B cell (primary cell): Measurements from ENCODE around the gene B4GALNT1. TPM values are rescaled to one million over a fixed set of nuclear protein-coding genes. Genes with fewer than 3 reads are reported as not detected.
A peak's percentile ranks its signal among the peaks of the same experiment; 100 is the strongest.

Source experiments
- ATAC-seq: fragments of 200-7000 bp; cut with Tn5 transposase; one replicate; pipeline ENCODE4 v1.10.0; 2021; ENCODE audit warnings: low read depth, mild to moderate bottlenecking, moderate number of reproducible peaks, moderate library complexity
- CTCF ChIA-PET: fragments of 350-600 bp; sonication (Branson Sonifier 250); formaldehyde crosslinking; loops from one replicate; lab custom pipeline; 2021; ENCODE audit warnings: antibody characterized with exemption, inconsistent platforms; lab: Charles Lee
- POLR2A ChIA-PET: fragments of 350-600 bp; sonication (Branson Sonifier 250); formaldehyde crosslinking; loops from one replicate; lab custom pipeline; 2021; ENCODE audit warnings: antibody characterized with exemption; lab: Charles Lee
- DNase-seq: peaks from one replicate; pipeline ENCODE4 v3.0.0; 2013
- H2AFZ ChIP-seq: 2 replicates; pipeline ENCODE4 v1.6.1; 2012; ENCODE audit warnings: mild to moderate bottlenecking, low read depth, low read length; ENCODE audit not compliant: insufficient read depth, poor library complexity, severe bottlenecking
- H3K27ac ChIP-seq, 2 donors: 1 replicate in 1 of 2; 2 replicates in 1 of 2; pipeline ENCODE4 v1.5.1; 2012 to 2013; ENCODE audit warnings: low read length in 2 of 2, mild to moderate bottlenecking in 2 of 2, moderate library complexity in 1 of 2
- H3K27me3 ChIP-seq, 4 experiments: fragments of 200-600 bp in 1 of 4; sonication (generic) in 1 of 4; replicated peaks in 1 of 4; 1 replicate in 2 of 4; 2 replicates in 2 of 4; pipeline versions ENCODE4 v1.6.1 to v1.7.0; 2013 to 2016; ENCODE audit warnings: low read length in 3 of 4, mild to moderate bottlenecking in 2 of 4, mixed read lengths in 1 of 4, moderate library complexity in 1 of 4; ENCODE audit not compliant: insufficient read depth in 4 of 4, control insufficient read depth in 3 of 4; ENCODE audit errors: control extremely low read depth in 1 of 4
- H3K36me3 ChIP-seq, 2 experiments: replicated peaks in 1 of 2; 1 replicate in 1 of 2; 2 replicates in 1 of 2; pipeline versions ENCODE4 v1.6.1 to v1.7.1; 2013; ENCODE audit warnings: low read length in 1 of 2; ENCODE audit not compliant: insufficient read depth in 2 of 2, control insufficient read depth in 1 of 2; ENCODE audit errors: control extremely low read depth in 1 of 2, extremely low read depth in 1 of 2
- H3K4me1 ChIP-seq, 2 donors: fragments of 200-600 bp in 1 of 2; sonication (generic) in 1 of 2; 1 replicate in 1 of 2; 2 replicates in 1 of 2; pipeline versions ENCODE4 v1.5.1 to v1.6.1; 2013 to 2017; ENCODE audit warnings: low read length in 2 of 2; ENCODE audit not compliant: control insufficient read depth in 2 of 2, insufficient read depth in 2 of 2
- H3K4me2 ChIP-seq: replicated peaks from 2 replicates; pipeline ENCODE3; 2012; ENCODE audit warnings: mild to moderate bottlenecking, low read depth, low read length; ENCODE audit not compliant: poor library complexity, severe bottlenecking
- H3K4me3 ChIP-seq, 5 experiments: fragments of 200-600 bp in 1 of 5; sonication (generic) in 1 of 5; 1 replicate in 3 of 5; 2 replicates in 2 of 5; pipeline versions ENCODE4 v1.5.1 to v1.7.0; 2011 to 2016; ENCODE audit warnings: low read length in 4 of 5, mild to moderate bottlenecking in 4 of 5, low read depth in 2 of 5, control low read depth in 1 of 5, moderate library complexity in 1 of 5; ENCODE audit not compliant: insufficient read depth in 1 of 5; ENCODE audit errors: control extremely low read depth in 1 of 5, extremely low read depth in 1 of 5
- H3K79me2 ChIP-seq: fragments of 200-600 bp; sonication (generic); one replicate; pipeline ENCODE4 v1.6.0; 2016; ENCODE audit warnings: low read length; ENCODE audit not compliant: control insufficient read depth, insufficient read depth
- H3K9ac ChIP-seq: fragments of 200-600 bp; sonication (generic); 2 replicates; pipeline ENCODE4 v1.6.1; 2017; ENCODE audit warnings: mild to moderate bottlenecking, low read length, moderate library complexity
- H3K9me3 ChIP-seq, 3 donors: one replicate each; pipeline versions ENCODE4 v1.6.1 to v1.7.1; 2013; ENCODE audit warnings: low read length in 2 of 3; ENCODE audit not compliant: control insufficient read depth in 2 of 3, insufficient read depth in 1 of 3; ENCODE audit errors: control extremely low read depth in 1 of 3
- H4K20me1 ChIP-seq: 2 replicates; pipeline ENCODE4 v1.6.0; 2012; ENCODE audit warnings: mild to moderate bottlenecking, low read length; ENCODE audit not compliant: insufficient read depth, control insufficient read depth, poor library complexity, severe bottlenecking
- H3K27ac Mint-ChIP-seq: one replicate; pipeline ENCODE4 v1.8.0; 2021; ENCODE audit warnings: mixed read lengths
- H3K27me3 Mint-ChIP-seq: one replicate; pipeline ENCODE4 v1.8.0; 2021; ENCODE audit warnings: mixed read lengths
- H3K4me1 Mint-ChIP-seq: one replicate; pipeline ENCODE4 v1.8.0; 2021; ENCODE audit warnings: mixed read lengths
- H3K4me3 Mint-ChIP-seq: one replicate; pipeline ENCODE4 v1.8.0; 2021; ENCODE audit warnings: mixed read lengths
- H3K9me3 Mint-ChIP-seq: one replicate; pipeline ENCODE4 v1.8.0; 2022; ENCODE audit warnings: mixed read lengths; ENCODE audit not compliant: insufficient read depth
- CTCF ChIP-seq: fragments of 200-600 bp; IDR thresholded peaks from one replicate; pipeline ENCODE4 v1.8.0; 2022; ENCODE audit warnings: antibody characterized with exemption, mild to moderate bottlenecking
- EZH2 ChIP-seq: IDR thresholded peaks from 2 replicates; pipeline ENCODE4 v1.6.1; 2012; ENCODE audit warnings: borderline replicate concordance, low read depth, mild to moderate bottlenecking, moderate library complexity, low read length; ENCODE audit not compliant: insufficient read depth, poor library complexity, severe bottlenecking
- WGBS: methylation state at CpG from one replicate; pipeline ENCODE4 v1.1.5; 2013; ENCODE audit warnings: missing lambda C conversion rate; ENCODE audit not compliant: insufficient coverage; 5-methylcytosine and 5-hydroxymethylcytosine counted together
- intact Hi-C: fragments of 100-400 bp; cut with micrococcal nuclease; formaldehyde crosslinking; loops from one replicate; pipeline ENCODE4 v1.10.0; 2022
- polyA plus RNA-seq: library from polyadenylated mRNA; depleted of rRNA; stranded (reverse); fragments of >200 nt; gene quantifications from 2 replicates; pipeline ENCODE4 v1.2.3, GENCODE V29; 2012
- total RNA-seq, 2 donors: library from RNA; stranded (reverse); fragments of 120-200 nt in 1 of 2; gene quantifications; 1 replicate in 1 of 2; 2 replicates in 1 of 2; pipeline versions ENCODE4 v1.2.3 to v1.2.4, GENCODE V29; 2013 to 2022

B4GALNT1 gene
- total and polyA plus RNA-seq, 2 donors (not counting 1 experiment from before 2014, with no cell fraction given) = 0.04 to 0.22 TPM

- Mint-ChIP-seq H3K9me3 (no peaks in the 10 kb centered on the region), H3K27ac (no peak overlapping the region), H3K27me3 (peaks cover 84% of the 10 kb centered on the region), H3K4me1 (peaks cover 20% of the 10 kb centered on the region), H3K4me3 (peak overlapping the region; percentile 57)
- Histone ChIP-seq H3K36me3 (no peaks in the 10 kb centered on the region), H4K20me1 (no peaks in the 10 kb centered on the region), H3K27ac (no peak overlapping the region), H3K4me2 (peak overlapping the region; percentile 74), H3K9me3 (peaks cover 0 to 8% (median 0%) of the 10 kb centered on the region in 3 donors), H3K27me3 (peaks cover 0 to 97% (median 73%) of the 10 kb centered on the region in 4 experiments), H3K79me2 (no peaks in the 10 kb centered on the region), H2AFZ (peak overlapping the region; percentile 38), H3K4me1 (peaks cover 19 to 38% of the 10 kb centered on the region in 2 donors), H3K9ac (peak overlapping the region; percentile 34), H3K4me3 (peak overlapping the region in 2 of 5 experiments; percentile 11 to 25)
- ChIA-PET CTCF (interaction anchor here (0.6 to 2.3 kb wide), 3 partner anchors 10 to 44 kb away, joined by 3 to 12 read pairs (median 3); no protein-coding TSS in a partner anchor), POLR2A (interaction anchor here (0.9 kb wide), 1 partner anchor 169 kb away, joined by 3 read pairs; the partner anchor contains the start of gene GLI1)
- 6% methylated on average over 63 of the region's 67 CpGs for WGBS
- intact Hi-C loops = no loop called here
- ATAC-seq (peak; percentile 48), DNase-seq (peak; percentile 49)
- TF ChIP-seq EZH2 = no peak
- TF ChIP-seq CTCF = peak; percentile 20
Measured at GRCh38 chr12:57627501-57628279, 5.3 kb downstream of the B4GALNT1 start.
